ENCODE data around the gene CACNA1C. TPM values are rescaled to one million over a fixed set of nuclear protein-coding genes. Genes with fewer than 3 reads are reported as not detected.

CACNA1C gene
- total and polyA plus RNA-seq, 10 of the 15 experiments (the other 5 are each of a cell fraction or from before 2014, with no cell fraction given), result under 0.01 to 0.15 (median 0.09) TPM; not detected in 5

- no peaks in the 10 kb centered on the region for H3K36me3 ChIP-seq (ENCODE audit: control insufficient read depth in 2 of 2, insufficient read depth in 2 of 2, low read length in 1 of 2)
- no peak for FAIRE-seq
- DNase-seq (ENCODE audit: low read depth, low spot score), result no peak
- peaks cover 0 to 1% of the 10 kb centered on the region in 2 experiments; a peak in 2 of 4 replicates for H3K27me3 ChIP-seq (replicated peaks in 1 of 2; ENCODE audit: control insufficient read depth in 2 of 2, insufficient read depth in 2 of 2, low read length in 1 of 2)
- no peak overlapping the region for H3K4me2 ChIP-seq (ENCODE audit: control insufficient read depth, insufficient read depth)
- H2AFZ ChIP-seq (ENCODE audit: control insufficient read depth, low read depth, low read length), result no peak overlapping the region
- POLR2A ChIA-PET, result no interaction called here
- no peaks in the 10 kb centered on the region for H3K4me1 ChIP-seq (ENCODE audit: control insufficient read depth, insufficient read depth, low read length)
- CTCF ChIA-PET, result no interaction called here
- TF ChIP-seq NBN (IDR thresholded peaks at IDR 0.05) (no peak), POLR2AphosphoS2 (IDR thresholded peaks at IDR 0.05; ENCODE audit: low read depth, low read length) (no peak), ELK1 (IDR thresholded peaks at IDR 0.05; ENCODE audit: low read depth, low read length) (no peak), ASH2L (IDR thresholded peaks at IDR 0.05; ENCODE audit: borderline replicate concordance, low read depth) (no peak), SIN3A (IDR thresholded peaks at IDR 0.05; ENCODE audit: low read depth, low read length) (no peak), KAT2A (conservative IDR thresholded peaks at IDR 0.05; ENCODE audit: control insufficient read depth, low read depth, low read length) (no peak), ATF3 (IDR thresholded peaks at IDR 0.05; ENCODE audit: borderline replicate concordance, extremely low read depth, low read depth, low read length) (no peak), STAT3 (IDR thresholded peaks at IDR 0.05; ENCODE audit: low read depth, low read length) (no peak), GATAD2B (conservative IDR thresholded peaks at IDR 0.05; ENCODE audit: low read depth) (no peak), MTA3 (IDR thresholded peaks at IDR 0.05; ENCODE audit: borderline replicate concordance, low read length) (no peak), TBL1XR1 (IDR thresholded peaks at IDR 0.05; ENCODE audit: low read depth, low read length) (no peak), SUZ12 (IDR thresholded peaks at IDR 0.05; ENCODE audit: unreplicated experiment) (no peak), CHD2 (IDR thresholded peaks at IDR 0.05; ENCODE audit: borderline replicate concordance, low read depth, low read length) (no peak), ATF7 (IDR thresholded peaks at IDR 0.05; ENCODE audit: low read depth) (no peak), SP1 (IDR thresholded peaks at IDR 0.05; ENCODE audit: low read depth, low read length) (no peak)
- SMC1A ChIA-PET (ENCODE audit: uncharacterized antibody, unreplicated experiment), result no interaction called here
- H3K4me3 ChIP-seq, result no peak overlapping the region
- no peaks in the 10 kb centered on the region for H3K9me3 ChIP-seq (replicated peaks; ENCODE audit: control insufficient read depth, insufficient read depth, low read length)
- 49% methylated on average over 13 of the region's 13 CpGs for WGBS (ENCODE audit: insufficient coverage, insufficient replicate concordance, low lambda C conversion rate, missing lambda C conversion rate)
- ATAC-seq, result no peak
- no peaks in the 10 kb centered on the region for H4K20me1 ChIP-seq (ENCODE audit: control insufficient read depth, insufficient read depth)
- BruUV-seq (replicated peaks), result no TSS peak
- no peaks in the 10 kb centered on the region for H3K79me2 ChIP-seq (ENCODE audit: control insufficient read depth, insufficient read depth, low read length)
- H3K9ac ChIP-seq (ENCODE audit: control insufficient read depth, insufficient read depth, low read length), result no peak overlapping the region
- intact Hi-C loops (cut with micrococcal nuclease; ENCODE audit: unreplicated experiment) (no loop called here), in situ Hi-C loops (cut with MboI) (no loop called here)
- RAD21 ChIA-PET (ENCODE audit: unreplicated experiment), result no interaction called here
- no peak overlapping the region for H3K27ac ChIP-seq (ENCODE audit: control insufficient read depth, insufficient read depth)
Measured at GRCh38 chr12:2124466-2125023, 71.8 kb downstream of the CACNA1C start.

Data from GM12878 (cell line).